Measurements from ENCODE around the gene EHMT1.

- no peak for TF ChIP-seq EZH2 (optimal IDR thresholded peaks at IDR 0.05; ENCODE audit: low read depth, low read length)
- no peak for TF ChIP-seq CTCF (IDR thresholded peaks at IDR 0.05; ENCODE audit: low read length)
These were observed 11.9 kb downstream of the EHMT1 start for GRCh38 chr9:137630679-137631078.

All from MM.1S (cell line).